Myocyte (in vitro differentiated cells): ENCODE data around the gene COL15A1. TPM values are rescaled to one million over a fixed set of nuclear protein-coding genes. Genes with fewer than 3 reads are reported as not detected.

ENCODE experiments used
- DNase-seq: peaks from one replicate; pipeline ENCODE4 v3.0.0-alpha.2; 2012; ENCODE audit warnings: low read depth
- total RNA-seq: library from RNA; depleted of rRNA; stranded (reverse); fragments of >200 nt; gene quantifications from 2 replicates; pipeline ENCODE4 v1.2.3, GENCODE V29; 2014

Gene COL15A1
- total RNA-seq, 1 donor from 2014 or later = 7.0 TPM

DNA sequence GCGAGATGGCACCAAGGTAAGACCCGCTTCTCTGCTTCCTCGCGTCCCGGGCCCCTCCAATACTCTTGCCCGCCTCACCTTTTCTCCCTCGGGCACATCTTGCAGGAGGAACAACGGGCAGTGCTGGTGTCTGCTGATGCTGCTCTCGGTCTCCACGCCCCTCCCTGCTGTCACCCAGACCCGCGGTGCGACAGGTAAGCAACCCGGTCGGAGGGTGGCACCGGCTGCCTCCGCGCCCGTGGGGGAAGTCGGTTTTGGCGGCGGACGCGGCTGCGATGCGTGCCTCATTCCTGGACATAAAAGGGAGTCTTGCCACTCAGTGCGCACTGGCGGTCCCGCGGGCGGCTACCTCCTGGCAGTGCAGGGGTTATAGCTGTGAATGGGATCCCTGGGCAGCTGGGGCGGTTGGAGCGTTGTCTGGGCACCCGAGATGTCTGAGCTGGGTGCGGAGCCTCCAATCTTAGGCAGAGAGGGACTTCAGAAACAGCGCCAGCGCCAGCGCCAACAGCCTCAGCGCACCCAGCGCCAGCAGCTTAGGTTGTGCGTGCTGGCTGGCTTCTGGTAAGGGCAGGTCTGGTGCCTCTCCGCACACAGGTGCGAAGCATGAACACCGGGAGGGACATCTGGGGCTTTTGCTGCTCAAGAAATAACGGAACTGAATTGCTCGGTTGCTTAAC lies 488 bp downstream of the COL15A1 start:
- DNase-seq = peak; percentile 38

DNA sequence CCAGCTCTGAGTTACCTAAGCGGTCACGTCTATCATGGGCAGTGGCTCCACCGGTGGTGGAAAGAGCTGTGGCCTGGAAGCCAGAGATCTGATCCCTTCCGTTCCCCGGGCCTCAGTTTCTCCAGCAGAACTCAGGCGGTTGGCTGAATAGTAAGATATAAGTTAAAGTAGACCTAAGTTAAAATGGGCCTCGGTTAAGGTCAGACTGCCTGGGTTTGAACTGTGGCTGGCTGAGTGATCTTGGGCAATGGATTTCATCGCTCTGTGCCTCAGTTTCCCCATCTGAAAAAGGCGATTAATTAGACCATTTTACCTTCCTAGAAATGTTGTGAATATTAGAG lies 997 bp downstream of the COL15A1 start:
- no peak for DNase-seq

DNA sequence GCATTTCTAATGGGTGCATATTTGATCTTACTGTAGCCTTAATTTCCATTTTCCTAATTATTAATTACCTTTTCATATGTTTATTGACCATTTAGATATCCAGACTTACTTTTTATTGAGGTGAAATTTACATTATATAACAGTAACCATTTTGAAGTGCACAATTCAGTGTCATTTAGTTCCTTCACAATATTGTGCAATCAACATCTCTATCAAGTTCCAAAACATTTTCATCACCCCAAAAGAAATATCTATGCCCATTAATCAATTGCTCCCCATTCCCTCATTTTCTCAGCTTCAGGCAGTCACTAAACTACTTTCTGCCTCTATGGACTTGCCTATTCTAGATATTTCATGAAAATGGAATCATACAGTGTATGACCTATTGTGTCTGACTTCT lies 5.9 kb downstream of the COL15A1 start:
- no peak for DNase-seq

- no peak for DNase-seq
Observed at GRCh38 chr9:98950262-98950661, 6.6 kb downstream of the COL15A1 start.

- DNase-seq = peak; percentile 34
Observed at GRCh38 chr9:98951967-98952366, 8.3 kb downstream of the COL15A1 start.

- no peak for DNase-seq
Observed at GRCh38 chr9:98953581-98954243, 10.0 kb downstream of the COL15A1 start.

DNA sequence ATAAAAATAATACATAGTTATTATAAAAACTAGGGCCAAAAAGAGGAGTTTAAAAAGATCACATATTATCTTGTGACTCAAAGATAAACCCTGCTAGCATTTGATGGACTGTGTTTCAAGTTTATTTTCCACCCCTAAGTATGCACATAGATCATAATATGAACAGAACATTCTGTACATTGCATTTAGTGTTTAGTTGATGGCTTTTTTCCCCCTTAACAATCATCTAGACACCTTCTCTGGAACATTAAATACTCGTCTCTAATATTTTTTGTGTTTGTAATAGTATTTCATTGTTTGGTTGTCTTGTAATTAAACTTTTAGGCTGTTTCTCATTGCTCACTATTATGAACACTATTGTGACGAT lies 10.5 kb downstream of the COL15A1 start:
- no peak for DNase-seq

DNA sequence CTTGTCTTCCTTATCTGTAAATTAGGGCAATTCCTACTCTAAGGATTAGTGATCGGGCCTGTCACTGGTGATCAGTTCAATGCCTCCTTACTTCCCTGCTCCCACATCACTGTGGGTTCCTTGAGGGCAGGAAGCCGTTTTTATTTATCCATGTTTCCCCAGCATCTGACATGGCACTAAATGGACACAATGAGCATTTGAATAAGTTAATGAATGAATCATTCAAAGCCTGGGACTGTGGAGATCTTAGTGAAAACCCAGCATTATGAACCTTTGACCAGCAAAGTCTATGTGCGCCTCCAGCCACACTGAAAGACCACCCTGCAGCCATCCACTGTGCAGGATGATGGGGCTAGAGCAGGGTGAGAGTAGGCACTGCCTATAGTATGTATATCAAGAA lies 11.6 kb downstream of the COL15A1 start:
- DNase-seq = no peak

DNA sequence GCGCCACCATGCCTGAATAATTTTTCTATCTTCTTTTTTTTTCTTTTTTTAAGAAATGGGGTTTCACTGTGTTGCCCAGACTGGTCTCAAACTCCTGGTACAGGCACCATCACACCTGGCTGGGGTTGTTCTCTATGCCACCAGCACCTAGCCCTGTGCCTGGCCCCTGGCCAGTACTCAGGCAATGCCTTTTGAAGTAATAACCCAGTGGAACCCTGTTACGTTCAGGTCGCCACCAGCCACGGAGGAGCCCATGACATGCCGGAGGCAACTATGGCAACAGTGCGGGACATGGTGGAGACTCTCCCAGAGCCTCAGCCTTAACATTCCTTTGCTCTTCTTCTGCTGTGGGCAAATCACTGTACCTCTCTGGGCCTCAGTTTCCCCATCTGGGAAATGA lies 14.1 kb downstream of the COL15A1 start:
- no peak for DNase-seq

DNA sequence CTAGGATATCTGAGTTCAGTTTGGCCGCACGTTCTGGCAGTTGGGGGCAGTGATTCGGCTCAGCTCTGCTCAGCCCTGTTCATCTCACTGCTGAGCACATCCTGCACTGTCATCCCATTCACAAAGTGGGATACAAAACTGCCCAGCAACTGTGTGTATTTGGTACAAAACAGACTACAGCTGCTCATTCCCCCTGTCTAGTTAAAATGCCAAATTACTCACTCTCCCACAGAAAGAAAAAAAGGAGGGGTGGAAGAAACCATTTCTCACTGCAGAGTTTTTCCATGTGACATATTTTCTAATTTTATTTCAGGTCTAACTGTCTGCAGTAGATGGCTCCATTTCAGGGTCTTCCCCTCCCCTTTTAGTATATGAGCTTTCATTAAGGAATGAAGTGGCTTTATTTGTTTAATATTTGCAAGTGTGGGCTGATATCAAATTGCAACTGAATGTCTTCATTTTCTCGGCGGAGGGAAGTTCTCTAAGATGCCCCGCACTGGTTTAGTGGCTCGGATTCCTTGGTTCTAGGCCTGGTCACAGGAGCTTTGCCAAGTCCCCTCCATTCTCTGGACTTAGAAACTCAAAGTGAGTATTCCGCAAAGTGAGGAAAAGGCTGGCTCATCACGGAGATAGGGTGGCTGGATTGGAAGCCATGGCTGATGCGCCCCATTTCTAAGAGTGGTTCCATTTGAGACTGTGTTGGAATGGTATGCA lies 14.7 kb downstream of the COL15A1 start:
- peak; percentile 94 for DNase-seq

DNA sequence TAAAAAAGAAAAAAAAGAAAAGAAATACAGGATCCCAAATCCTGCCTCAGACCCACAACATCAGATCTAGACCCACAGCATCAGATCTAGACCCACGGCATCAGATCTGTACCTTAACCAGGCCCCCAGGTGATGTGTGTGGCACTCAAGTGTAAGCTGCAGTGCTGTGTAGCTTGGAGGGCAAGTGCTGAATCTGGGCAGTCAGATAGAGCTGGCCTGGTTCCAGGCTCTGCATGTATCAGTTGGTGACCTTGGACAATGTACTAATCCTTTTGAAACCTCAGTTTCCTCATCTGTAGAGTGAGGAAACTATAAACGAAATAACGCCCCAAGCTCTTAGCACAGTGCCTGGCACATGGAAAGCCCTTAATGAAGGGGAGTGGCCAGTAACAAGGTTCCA lies 16.7 kb downstream of the COL15A1 start:
- no peak for DNase-seq

- peak; percentile 74 for DNase-seq
Observed at GRCh38 chr9:98961513-98962180, 17.9 kb downstream of the COL15A1 start.

GRCh38 chr9:98962181-98962560 lies 18.5 kb downstream of the COL15A1 start:
- peak; percentile 74 for DNase-seq

GRCh38 chr9:98962861-98963260 lies 19.2 kb downstream of the COL15A1 start:
- no peak for DNase-seq

GRCh38 chr9:98964201-98964600 lies 20.5 kb downstream of the COL15A1 start:
- DNase-seq = no peak

DNA sequence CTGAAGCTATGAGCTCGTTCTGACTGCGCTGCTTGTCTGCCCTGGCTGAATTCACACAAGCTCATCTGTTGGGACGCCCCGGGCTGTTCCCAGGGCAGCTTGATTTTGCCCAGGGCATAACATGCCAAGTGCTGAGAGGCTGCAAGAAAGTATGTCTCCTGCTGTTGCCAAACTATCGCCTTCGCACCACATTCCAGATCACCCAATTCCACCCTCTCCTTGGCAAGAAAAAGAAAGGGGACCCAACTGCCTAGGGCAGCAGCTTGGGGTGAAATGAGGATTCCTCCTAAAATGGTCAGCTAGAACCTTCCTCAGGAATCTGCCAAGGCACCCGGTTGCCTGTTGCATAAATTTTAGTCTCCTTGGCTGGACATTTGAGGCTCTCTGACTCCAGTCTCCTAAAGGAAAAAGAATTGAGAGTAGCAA lies 21.2 kb downstream of the COL15A1 start:
- DNase-seq = no peak

- no peak for DNase-seq
Observed at GRCh38 chr9:98966676-98967075, 23.0 kb downstream of the COL15A1 start.

DNA sequence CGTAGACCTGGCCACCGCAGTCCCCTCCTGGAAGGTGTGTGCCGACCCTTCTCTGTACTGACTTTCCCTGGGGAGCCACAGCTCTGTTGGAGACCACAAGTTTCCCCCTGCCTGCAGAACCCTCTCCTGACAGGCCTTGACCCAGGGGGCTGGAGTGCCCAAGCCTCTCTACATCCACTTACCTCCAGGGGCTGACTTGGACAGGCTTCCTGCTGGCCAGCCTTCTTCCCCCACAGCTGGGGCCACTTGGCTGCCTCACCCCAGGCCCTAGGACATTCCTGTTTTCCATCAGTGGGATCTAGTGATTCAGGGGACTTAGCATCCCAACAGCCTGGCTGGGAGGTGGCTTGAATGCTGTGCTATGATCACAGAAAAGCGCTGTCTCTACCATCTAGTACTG lies 23.6 kb downstream of the COL15A1 start:
- DNase-seq = no peak

DNA sequence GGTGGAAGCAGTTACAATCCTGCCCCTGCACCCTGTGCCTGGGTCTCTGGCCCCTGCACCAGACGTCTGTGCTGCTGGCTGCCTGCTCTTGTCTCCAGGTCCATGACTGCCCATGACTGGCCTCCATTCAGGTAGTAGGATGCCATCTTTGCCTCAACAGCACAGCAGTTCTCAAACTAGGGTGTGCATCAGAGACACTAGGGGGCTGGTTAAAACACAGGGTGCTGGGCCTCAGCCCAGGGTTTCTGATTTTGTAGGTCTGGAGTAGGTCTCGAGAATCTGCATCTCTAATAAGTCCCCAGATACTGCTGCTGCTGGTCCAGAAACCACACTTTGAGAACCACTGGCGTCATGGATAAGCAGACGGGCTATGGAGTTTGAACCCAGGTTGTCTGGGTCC lies 24.0 kb downstream of the COL15A1 start:
- no peak for DNase-seq

- DNase-seq = no peak
Observed at GRCh38 chr9:98968601-98969337, 25.1 kb downstream of the COL15A1 start.

DNA sequence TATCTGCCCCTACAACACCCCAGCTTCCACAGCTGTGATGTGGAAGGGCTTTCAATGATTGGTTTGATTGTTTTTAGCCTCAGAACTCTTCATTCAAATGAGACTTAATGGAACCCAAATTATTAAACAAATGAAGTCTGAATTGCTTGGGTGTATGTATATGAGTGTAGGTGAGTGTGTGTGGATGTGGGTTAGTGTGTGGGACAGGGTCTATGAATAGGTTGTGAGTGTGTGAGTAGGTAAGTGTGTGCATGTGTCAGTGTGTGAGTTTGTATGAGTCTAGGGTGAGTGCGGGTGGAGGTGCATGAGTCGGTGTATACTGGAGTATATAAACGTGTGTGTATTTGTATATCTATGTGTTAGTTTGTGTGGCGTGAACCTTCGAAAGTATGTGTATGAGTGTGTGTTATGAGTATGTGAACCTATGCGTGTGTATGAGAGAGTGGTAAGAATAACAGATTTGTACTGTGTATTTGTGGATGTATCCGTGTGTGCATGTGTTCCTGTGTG lies 26.9 kb downstream of the COL15A1 start:
- DNase-seq = no peak
